HL-60 (cell line): ENCODE measurements around the gene HMCN1.

Experiments used
- DNase-seq, 2 experiments: peaks; one replicate each; pipeline ENCODE4 v3.0.0-alpha.2; 2010 to 2020; ENCODE audit warnings: low read depth in 1 of 2, low spot score in 1 of 2
- H3K27ac ChIP-seq: fragments of 250-450 bp; sonication (Bioruptor Pico); replicated peaks from 2 replicates; pipeline ENCODE4 v1.5.1; 2020; ENCODE audit warnings: mild to moderate bottlenecking, moderate library complexity
- H3K27me3 ChIP-seq: fragments of 250-450 bp; sonication (Bioruptor Pico); 2 replicates; pipeline ENCODE4 v1.5.1; 2021; ENCODE audit warnings: mild to moderate bottlenecking, moderate library complexity; ENCODE audit not compliant: insufficient read depth, poor library complexity, severe bottlenecking
- H3K4me3 ChIP-seq: replicated peaks from 2 replicates; pipeline ENCODE4 v1.5.1; 2011; ENCODE audit warnings: mild to moderate bottlenecking, control low read depth, low read length; ENCODE audit not compliant: insufficient read depth
- GABPA ChIP-seq: IDR thresholded peaks from 2 replicates; pipeline ENCODE4 v1.6.1; 2012; ENCODE audit warnings: low read depth
- POLR2AphosphoS5 ChIP-seq: IDR thresholded peaks from 2 replicates; pipeline ENCODE4 v1.6.1; 2012; ENCODE audit warnings: low read depth
- SPI1 ChIP-seq: IDR thresholded peaks from 2 replicates; pipeline ENCODE4 v1.6.1; 2012; ENCODE audit warnings: low read depth, mild to moderate bottlenecking, borderline replicate concordance
- TF ChIP-seq, protein P1 (sequence below): IDR thresholded peaks from 2 replicates; pipeline ENCODE4 v1.6.1; 2012; ENCODE audit warnings: low read depth; ENCODE audit not compliant: insufficient replicate concordance
- TF ChIP-seq, protein P2 (sequence below): IDR thresholded peaks from one replicate; pipeline ENCODE4 v1.5.1; 2011; ENCODE audit warnings: low read length, control low read depth, inconsistent platforms; ENCODE audit not compliant: insufficient read depth

Gene HMCN1

DNA sequence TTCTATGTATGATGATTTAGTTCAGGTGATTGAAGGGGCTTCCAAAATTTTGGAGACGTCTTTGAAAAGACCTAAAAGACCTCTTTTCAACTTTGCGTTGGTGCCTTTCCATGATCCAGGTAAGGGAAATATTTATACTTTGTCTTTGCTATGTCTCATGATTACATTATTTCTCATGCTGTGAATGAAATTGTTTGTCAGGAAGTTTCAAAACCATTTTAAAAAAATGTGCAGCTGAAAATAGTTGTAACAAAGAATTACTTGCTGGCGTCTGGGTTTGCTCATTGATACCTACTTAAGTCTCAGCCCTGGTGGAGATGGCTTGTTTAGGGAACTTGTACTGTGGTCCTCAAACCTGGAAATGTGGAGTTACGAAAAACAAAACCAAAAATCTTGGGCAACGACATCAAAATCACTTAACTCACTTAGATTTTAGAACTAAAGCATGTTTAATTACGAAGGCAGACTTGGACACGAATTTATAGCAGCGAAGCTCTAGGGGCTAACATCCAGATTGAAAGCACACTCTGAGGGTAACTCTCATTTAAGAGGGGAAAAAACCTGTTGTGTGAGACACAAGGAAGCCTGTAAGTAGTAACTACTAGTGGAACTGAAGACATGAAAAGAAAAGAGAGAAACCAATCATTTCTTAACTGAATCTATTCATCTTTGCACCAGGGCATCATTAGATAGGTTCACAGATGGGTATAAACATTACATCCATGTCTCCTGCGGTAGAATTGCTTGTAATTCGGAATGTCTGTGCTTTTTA lies 924 bp downstream of the HMCN1 start:
- H3K27ac ChIP-seq: no peak overlapping the region
- no peak overlapping the region for H3K4me3 ChIP-seq
- TF ChIP-seq, protein P1, sequence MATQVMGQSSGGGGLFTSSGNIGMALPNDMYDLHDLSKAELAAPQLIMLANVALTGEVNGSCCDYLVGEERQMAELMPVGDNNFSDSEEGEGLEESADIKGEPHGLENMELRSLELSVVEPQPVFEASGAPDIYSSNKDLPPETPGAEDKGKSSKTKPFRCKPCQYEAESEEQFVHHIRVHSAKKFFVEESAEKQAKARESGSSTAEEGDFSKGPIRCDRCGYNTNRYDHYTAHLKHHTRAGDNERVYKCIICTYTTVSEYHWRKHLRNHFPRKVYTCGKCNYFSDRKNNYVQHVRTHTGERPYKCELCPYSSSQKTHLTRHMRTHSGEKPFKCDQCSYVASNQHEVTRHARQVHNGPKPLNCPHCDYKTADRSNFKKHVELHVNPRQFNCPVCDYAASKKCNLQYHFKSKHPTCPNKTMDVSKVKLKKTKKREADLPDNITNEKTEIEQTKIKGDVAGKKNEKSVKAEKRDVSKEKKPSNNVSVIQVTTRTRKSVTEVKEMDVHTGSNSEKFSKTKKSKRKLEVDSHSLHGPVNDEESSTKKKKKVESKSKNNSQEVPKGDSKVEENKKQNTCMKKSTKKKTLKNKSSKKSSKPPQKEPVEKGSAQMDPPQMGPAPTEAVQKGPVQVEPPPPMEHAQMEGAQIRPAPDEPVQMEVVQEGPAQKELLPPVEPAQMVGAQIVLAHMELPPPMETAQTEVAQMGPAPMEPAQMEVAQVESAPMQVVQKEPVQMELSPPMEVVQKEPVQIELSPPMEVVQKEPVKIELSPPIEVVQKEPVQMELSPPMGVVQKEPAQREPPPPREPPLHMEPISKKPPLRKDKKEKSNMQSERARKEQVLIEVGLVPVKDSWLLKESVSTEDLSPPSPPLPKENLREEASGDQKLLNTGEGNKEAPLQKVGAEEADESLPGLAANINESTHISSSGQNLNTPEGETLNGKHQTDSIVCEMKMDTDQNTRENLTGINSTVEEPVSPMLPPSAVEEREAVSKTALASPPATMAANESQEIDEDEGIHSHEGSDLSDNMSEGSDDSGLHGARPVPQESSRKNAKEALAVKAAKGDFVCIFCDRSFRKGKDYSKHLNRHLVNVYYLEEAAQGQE: no peak
- TF ChIP-seq SPI1: no peak
- TF ChIP-seq GABPA: no peak
- no peak for TF ChIP-seq POLR2AphosphoS5
- TF ChIP-seq, protein P2, sequence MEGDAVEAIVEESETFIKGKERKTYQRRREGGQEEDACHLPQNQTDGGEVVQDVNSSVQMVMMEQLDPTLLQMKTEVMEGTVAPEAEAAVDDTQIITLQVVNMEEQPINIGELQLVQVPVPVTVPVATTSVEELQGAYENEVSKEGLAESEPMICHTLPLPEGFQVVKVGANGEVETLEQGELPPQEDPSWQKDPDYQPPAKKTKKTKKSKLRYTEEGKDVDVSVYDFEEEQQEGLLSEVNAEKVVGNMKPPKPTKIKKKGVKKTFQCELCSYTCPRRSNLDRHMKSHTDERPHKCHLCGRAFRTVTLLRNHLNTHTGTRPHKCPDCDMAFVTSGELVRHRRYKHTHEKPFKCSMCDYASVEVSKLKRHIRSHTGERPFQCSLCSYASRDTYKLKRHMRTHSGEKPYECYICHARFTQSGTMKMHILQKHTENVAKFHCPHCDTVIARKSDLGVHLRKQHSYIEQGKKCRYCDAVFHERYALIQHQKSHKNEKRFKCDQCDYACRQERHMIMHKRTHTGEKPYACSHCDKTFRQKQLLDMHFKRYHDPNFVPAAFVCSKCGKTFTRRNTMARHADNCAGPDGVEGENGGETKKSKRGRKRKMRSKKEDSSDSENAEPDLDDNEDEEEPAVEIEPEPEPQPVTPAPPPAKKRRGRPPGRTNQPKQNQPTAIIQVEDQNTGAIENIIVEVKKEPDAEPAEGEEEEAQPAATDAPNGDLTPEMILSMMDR: no peak
- peaks cover 28% of the 10 kb centered on the region for H3K27me3 ChIP-seq
- no peak for DNase-seq

DNA sequence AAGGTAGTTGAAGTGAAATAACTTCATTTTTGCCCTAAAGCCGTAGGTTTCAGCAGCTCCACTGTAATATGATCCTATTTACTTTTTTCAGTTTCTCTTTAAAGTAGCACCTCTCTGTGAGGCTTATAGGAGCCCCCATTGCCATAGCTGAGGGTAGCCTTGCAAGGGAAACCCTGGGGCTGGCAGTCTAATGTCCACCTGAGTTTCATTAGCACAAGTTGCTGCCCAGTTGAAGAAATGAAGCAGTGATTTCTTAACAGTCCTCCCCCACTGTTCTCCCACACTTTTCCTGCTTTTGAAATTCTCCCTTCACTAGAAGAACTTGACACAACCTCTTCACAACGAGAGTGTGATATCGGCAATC lies 1.5 kb downstream of the HMCN1 start:
- H3K27ac ChIP-seq: no peak overlapping the region
- TF ChIP-seq SPI1 (no peak), POLR2AphosphoS5 (no peak), GABPA (no peak)
- TF ChIP-seq, protein P1: no peak
- TF ChIP-seq, protein P2: no peak

DNA sequence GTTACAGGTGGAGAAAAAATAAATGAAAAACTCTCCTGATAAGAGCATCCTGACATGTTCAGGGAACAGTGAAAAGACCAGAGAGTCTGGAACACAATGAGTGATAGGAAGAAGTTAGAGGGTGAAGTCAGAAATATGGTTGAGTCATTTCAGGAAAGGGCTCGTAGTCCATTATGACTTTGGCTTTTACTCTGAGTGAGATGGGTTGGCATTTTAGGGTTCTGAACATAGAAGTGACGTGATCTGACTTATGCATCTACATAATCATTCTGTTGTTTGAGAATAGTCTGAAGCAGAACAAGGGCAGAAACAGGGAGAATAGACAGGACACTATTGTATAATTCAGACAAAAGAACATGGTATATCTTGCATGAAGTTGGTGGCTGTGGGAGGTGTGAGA lies 5.8 kb downstream of the HMCN1 start:
- no peak for DNase-seq
- TF ChIP-seq GABPA (no peak), SPI1 (no peak), POLR2AphosphoS5 (no peak)
- TF ChIP-seq, protein P2: no peak
- TF ChIP-seq, protein P1: no peak
- Histone ChIP-seq H3K4me3 (no peak overlapping the region), H3K27ac (no peak overlapping the region), H3K27me3 (peaks cover 14% of the 10 kb centered on the region)

More for the DNA sequence above, 1.5 kb downstream of the HMCN1 start:
- DNase-seq: no peak
- Histone ChIP-seq H3K27me3 (peaks cover 27% of the 10 kb centered on the region), H3K4me3 (no peak overlapping the region)
